Natural killer cell (primary cell): ENCODE results near the gene MCOLN2. TPM values are rescaled to one million over a fixed set of nuclear protein-coding genes. Genes with fewer than 3 reads are reported as not detected.

Experiments used
- ATAC-seq, 3 donors: fragments of 150-1000 bp in 2 of 3; fragments of 200-7000 bp in 1 of 3; cut with Tn5 transposase; 1 replicate in 1 of 3; 2 replicates in 2 of 3; pipeline ENCODE4 v1.10.0; 2021; ENCODE audit warnings: mild to moderate bottlenecking in 2 of 3, moderate library complexity in 2 of 3
- DNase-seq, 2 donors: peaks; one replicate each; pipeline versions ENCODE4 v3.0.0 to v3.0.0-alpha.2; 2013 to 2021; ENCODE audit warnings: mixed read lengths in 1 of 2
- H3K27ac ChIP-seq: one replicate; pipeline ENCODE4 v1.5.1; 2013; ENCODE audit warnings: mild to moderate bottlenecking, low read length
- H3K27me3 ChIP-seq: one replicate; pipeline ENCODE4 v1.6.1; 2013; ENCODE audit warnings: low read length; ENCODE audit not compliant: control insufficient read depth, insufficient read depth
- H3K36me3 ChIP-seq: one replicate; pipeline ENCODE4 v1.6.1; 2013; ENCODE audit warnings: low read length; ENCODE audit not compliant: control insufficient read depth, insufficient read depth
- H3K4me1 ChIP-seq: one replicate; pipeline ENCODE4 v1.6.1; 2013; ENCODE audit warnings: low read length; ENCODE audit not compliant: control insufficient read depth, insufficient read depth
- H3K4me3 ChIP-seq: one replicate; pipeline ENCODE4 v1.5.1; 2013; ENCODE audit warnings: low read length
- H3K9me3 ChIP-seq: one replicate; pipeline ENCODE4 v1.6.1; 2013; ENCODE audit warnings: low read length; ENCODE audit not compliant: control insufficient read depth, insufficient read depth
- H3K27ac Mint-ChIP-seq, 2 donors: one replicate each; pipeline ENCODE4 v1.8.0; 2022; ENCODE audit warnings: mild to moderate bottlenecking in 2 of 2, mixed read lengths in 2 of 2, moderate library complexity in 1 of 2
- H3K27me3 Mint-ChIP-seq, 2 donors: one replicate each; pipeline ENCODE4 v1.8.0; 2022; ENCODE audit warnings: low read depth in 2 of 2, mixed read lengths in 2 of 2
- H3K36me3 Mint-ChIP-seq: one replicate; pipeline ENCODE4 v1.8.0; 2022; ENCODE audit warnings: mixed read lengths
- H3K4me1 Mint-ChIP-seq, 2 donors: one replicate each; pipeline ENCODE4 v1.8.0; 2022; ENCODE audit warnings: mixed read lengths in 2 of 2
- H3K4me3 Mint-ChIP-seq: one replicate; pipeline ENCODE4 v1.8.0; 2022; ENCODE audit warnings: mild to moderate bottlenecking, moderate library complexity, mixed read lengths
- H3K9me3 Mint-ChIP-seq, 2 donors: one replicate each; pipeline ENCODE4 v1.8.0; 2022; ENCODE audit warnings: mixed read lengths in 2 of 2
- WGBS: methylation state at CpG from one replicate; pipeline ENCODE4 v1.1.7; 2013; ENCODE audit warnings: missing lambda C conversion rate; ENCODE audit not compliant: insufficient coverage; 5-methylcytosine and 5-hydroxymethylcytosine counted together
- intact Hi-C: fragments of 100-400 bp; cut with micrococcal nuclease; formaldehyde crosslinking; loops from one replicate; pipeline ENCODE4 v1.14.2; 2022
- total RNA-seq, 4 donors: library from RNA; stranded (reverse); fragments of 120-200 nt in 1 of 4; gene quantifications; one replicate each; pipeline versions ENCODE4 v1.2.3 to v1.2.4, GENCODE V29; 2013 to 2022
- TF ChIP-seq, protein P1 (sequence below): fragments of 200-600 bp; IDR thresholded peaks from one replicate; pipeline ENCODE4 v1.8.0; 2022; ENCODE audit warnings: antibody characterized with exemption

Gene MCOLN2
- total RNA-seq, 3 donors from 2014 or later (not counting 1 experiment from before 2014, with no cell fraction given), result 0.84 to 23.9 (median 3.8) TPM

- intact Hi-C loops, result no loop called here
- H3K4me1 ChIP-seq, result peaks cover 9% of the 10 kb centered on the region
These were observed 49.1 kb downstream of the MCOLN2 start for GRCh38 chr1:84947536-84948410.

GRCh38 chr1:84946631-84947030, 50.3 kb downstream of the MCOLN2 start:
- Mint-ChIP-seq H3K36me3 (peaks cover 15% of the 10 kb centered on the region), H3K27me3 (peaks cover 9 to 21% of the 10 kb centered on the region in 2 donors), H3K4me1 (peaks cover 12 to 18% of the 10 kb centered on the region in 2 donors), H3K9me3 (no peaks in the 10 kb centered on the region), H3K4me3 (peak overlapping the region; percentile 78), H3K27ac (peak overlapping the region; percentile 96 to 99)
- no peaks in the 10 kb centered on the region for H3K27me3 ChIP-seq
- intact Hi-C loops, result no loop called here
- TF ChIP-seq, protein P1, sequence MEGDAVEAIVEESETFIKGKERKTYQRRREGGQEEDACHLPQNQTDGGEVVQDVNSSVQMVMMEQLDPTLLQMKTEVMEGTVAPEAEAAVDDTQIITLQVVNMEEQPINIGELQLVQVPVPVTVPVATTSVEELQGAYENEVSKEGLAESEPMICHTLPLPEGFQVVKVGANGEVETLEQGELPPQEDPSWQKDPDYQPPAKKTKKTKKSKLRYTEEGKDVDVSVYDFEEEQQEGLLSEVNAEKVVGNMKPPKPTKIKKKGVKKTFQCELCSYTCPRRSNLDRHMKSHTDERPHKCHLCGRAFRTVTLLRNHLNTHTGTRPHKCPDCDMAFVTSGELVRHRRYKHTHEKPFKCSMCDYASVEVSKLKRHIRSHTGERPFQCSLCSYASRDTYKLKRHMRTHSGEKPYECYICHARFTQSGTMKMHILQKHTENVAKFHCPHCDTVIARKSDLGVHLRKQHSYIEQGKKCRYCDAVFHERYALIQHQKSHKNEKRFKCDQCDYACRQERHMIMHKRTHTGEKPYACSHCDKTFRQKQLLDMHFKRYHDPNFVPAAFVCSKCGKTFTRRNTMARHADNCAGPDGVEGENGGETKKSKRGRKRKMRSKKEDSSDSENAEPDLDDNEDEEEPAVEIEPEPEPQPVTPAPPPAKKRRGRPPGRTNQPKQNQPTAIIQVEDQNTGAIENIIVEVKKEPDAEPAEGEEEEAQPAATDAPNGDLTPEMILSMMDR, result no peak
- no peak overlapping the region for H3K4me3 ChIP-seq
- 98% methylated on average over 4 of the region's 4 CpGs for WGBS
- no peaks in the 10 kb centered on the region for H3K36me3 ChIP-seq
- no peak for DNase-seq
- H3K9me3 ChIP-seq, result peaks cover 4% of the 10 kb centered on the region
- peaks cover 9% of the 10 kb centered on the region for H3K4me1 ChIP-seq
- no peak overlapping the region for H3K27ac ChIP-seq
- no peak for ATAC-seq

More at GRCh38 chr1:84947536-84948410, 49.1 kb downstream of the MCOLN2 start:
- no peak overlapping the region for H3K4me3 Mint-ChIP-seq
- no peaks in the 10 kb centered on the region for H3K27me3 ChIP-seq
- TF ChIP-seq, protein P1, result no peak
- H3K27ac ChIP-seq, result no peak overlapping the region
- H3K27me3 Mint-ChIP-seq, result peaks cover 6 to 24% of the 10 kb centered on the region in 2 donors
- peaks cover 12 to 18% of the 10 kb centered on the region in 2 donors for H3K4me1 Mint-ChIP-seq
- H3K27ac Mint-ChIP-seq, result peak overlapping the region; percentile 96 to 99
- H3K36me3 ChIP-seq, result no peaks in the 10 kb centered on the region
- 89% methylated on average over 5 of the region's 5 CpGs for WGBS
- H3K4me3 ChIP-seq, result no peak overlapping the region
- no peaks in the 10 kb centered on the region for H3K9me3 Mint-ChIP-seq
- H3K9me3 ChIP-seq, result peaks cover 4% of the 10 kb centered on the region
- DNase-seq, result no peak
- ATAC-seq, result no peak
- H3K36me3 Mint-ChIP-seq, result peaks cover 15% of the 10 kb centered on the region

- H3K9me3 Mint-ChIP-seq, result no peaks in the 10 kb centered on the region
- Histone ChIP-seq H3K4me1 (peaks cover 9% of the 10 kb centered on the region), H3K9me3 (peaks cover 4% of the 10 kb centered on the region), H3K27ac (peak overlapping the region; percentile 82), H3K27me3 (no peaks in the 10 kb centered on the region), H3K4me3 (peak overlapping the region; percentile 47), H3K36me3 (no peaks in the 10 kb centered on the region)
- intact Hi-C loops, result loop anchor here (1.0 to 2.0 kb wide), 4 partner anchors 82 to 800 kb away; partner anchors contain the start of genes C1orf52 and PRKACB
- H3K27ac Mint-ChIP-seq, result peak overlapping the region; percentile 96 to 99
- TF ChIP-seq, protein P1, result peak; percentile 99
- peaks cover 13% of the 10 kb centered on the region for H3K36me3 Mint-ChIP-seq
- H3K27me3 Mint-ChIP-seq, result peaks cover 3 to 8% of the 10 kb centered on the region in 2 donors
- DNase-seq, result peak; percentile 59 to 97
- peaks cover 12 to 18% of the 10 kb centered on the region in 2 donors for H3K4me1 Mint-ChIP-seq
- ATAC-seq, result peak; percentile 93 to 98 (median 93)
- peak overlapping the region; percentile 88 for H3K4me3 Mint-ChIP-seq
- WGBS, result 4% methylated on average over 5 of the region's 6 CpGs
These were observed 52.0 kb downstream of the MCOLN2 start for GRCh38 chr1:84944767-84945486.
